NCI-H774 (cell line): ENCODE data around the gene TCTA.

ENCODE experiments used
- DNase-seq: peaks from one replicate; lab custom pipeline; 2025; lab: John Stamatoyannopoulos, UW

TCTA gene

GRCh38 chr3:49410846-49411534 lies 1.2 kb upstream of the TCTA start:
- DNase-seq = no peak

- DNase-seq = no peak
Observed at GRCh38 chr3:49411535-49411967, 672 bp upstream of the TCTA start.

DNA sequence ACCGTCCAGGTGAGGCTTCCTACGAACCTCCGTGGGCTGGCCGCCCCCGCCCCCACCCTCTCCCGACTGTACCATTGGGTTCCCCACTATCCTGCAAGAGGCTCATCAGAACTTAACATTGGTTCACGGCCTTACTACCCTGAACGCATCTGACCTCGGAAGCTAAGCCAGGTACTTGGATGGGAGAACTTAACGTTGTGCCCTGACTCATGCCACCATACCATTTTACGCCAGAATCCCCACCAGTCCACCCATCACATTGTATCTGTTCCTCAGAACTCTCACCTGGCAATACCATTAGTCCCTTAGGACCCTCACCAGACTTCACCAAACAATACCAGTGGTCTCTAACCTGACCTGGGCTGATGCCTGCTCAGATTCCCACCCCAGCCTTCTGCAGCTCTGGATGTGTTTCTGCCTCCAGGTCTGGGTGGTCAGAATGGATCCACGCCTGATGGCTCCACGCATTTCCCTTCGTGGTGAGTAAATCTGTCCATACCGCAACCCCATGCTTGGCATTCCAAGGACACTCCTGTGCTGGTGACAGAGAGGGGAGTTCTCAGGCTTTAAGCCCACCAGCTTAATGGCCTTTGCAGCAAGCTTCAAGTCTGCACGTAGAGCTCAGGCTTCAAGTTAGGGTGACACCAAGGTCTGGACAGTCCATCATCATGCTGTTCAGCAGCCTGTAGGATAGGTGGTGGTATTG lies 562 bp downstream of the TCTA start:
- DNase-seq = no peak

GRCh38 chr3:49413338-49413734 lies 1.1 kb downstream of the TCTA start:
- DNase-seq = no peak

DNA sequence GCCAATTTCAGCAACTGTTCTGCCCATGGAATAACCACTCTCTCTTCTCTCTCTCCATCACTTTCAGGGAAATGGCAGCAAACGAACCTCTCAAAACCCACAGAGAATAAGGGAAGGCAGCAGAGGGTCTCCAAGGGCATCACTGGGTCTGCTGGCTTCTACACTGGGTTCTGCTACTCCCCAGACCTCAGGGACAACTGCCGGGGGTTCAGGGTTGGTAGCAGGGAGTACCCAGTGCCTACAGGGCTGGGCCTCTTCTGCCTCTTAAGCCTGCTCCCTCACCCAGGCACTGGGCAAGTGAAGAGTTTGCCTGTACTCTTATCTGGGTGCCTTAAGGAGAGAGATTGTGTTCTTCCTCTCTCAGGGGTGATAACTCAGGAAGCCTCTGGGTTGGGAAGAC lies 2.5 kb downstream of the TCTA start:
- DNase-seq = no peak

GRCh38 chr3:49415931-49416601 lies 3.8 kb downstream of the TCTA start:
- no peak for DNase-seq

- no peak for DNase-seq
Observed at GRCh38 chr3:49416867-49417266, 4.6 kb downstream of the TCTA start.

GRCh38 chr3:49417516-49418120 lies 5.4 kb downstream of the TCTA start:
- no peak for DNase-seq

- DNase-seq = no peak
Observed at GRCh38 chr3:49421890-49422378, 9.7 kb downstream of the TCTA start.

DNA sequence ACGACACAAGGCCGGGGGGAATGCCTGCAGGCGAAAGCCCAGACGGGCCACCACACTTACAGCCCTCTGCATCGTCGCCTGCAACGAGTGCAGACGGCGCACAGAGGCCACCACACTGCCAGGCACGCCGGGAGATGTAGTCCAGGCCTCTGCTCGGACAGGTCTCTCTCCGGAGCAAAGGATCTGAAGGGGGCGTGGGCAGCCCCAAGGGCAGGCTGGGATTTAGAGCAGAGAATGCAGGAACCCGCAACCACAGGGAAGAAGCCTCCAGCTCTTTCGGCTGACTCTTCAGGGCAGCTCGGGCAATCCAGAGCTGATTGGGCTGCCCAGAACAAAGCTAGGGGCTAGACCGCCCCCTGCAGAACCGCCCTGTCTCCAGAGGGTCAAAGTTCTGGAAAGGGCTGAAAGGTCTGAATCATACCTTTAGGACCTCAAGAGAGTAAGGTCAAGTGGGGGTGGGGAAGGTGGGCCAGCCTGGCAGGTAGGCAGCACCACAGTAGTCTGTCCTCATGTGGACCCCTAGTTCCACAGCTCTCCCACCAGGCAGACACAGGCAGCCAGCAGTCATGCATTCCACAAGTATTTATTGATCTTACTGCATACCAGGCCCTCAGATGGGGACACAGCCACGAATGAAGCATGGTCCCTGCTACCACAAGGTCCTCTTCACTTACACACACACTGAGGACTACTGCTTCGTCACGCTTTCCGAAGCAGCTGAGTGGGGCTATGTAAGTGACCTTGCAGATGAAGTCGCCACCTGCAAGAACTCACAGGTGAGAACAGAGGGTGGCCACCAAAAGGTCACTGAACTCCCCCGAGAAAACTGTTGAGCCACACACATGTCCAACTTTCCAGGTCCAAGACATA lies 10.4 kb downstream of the TCTA start, which contains the start of gene AMT:
TSS of gene AMT (minus strand) at position 95 of the 870 bp plus-strand sequence. CDS start at position 72, 23 bp downstream.
- DNase-seq = no peak

GRCh38 chr3:49424816-49425215 lies 12.6 kb downstream of the TCTA start:
- no peak for DNase-seq

DNA sequence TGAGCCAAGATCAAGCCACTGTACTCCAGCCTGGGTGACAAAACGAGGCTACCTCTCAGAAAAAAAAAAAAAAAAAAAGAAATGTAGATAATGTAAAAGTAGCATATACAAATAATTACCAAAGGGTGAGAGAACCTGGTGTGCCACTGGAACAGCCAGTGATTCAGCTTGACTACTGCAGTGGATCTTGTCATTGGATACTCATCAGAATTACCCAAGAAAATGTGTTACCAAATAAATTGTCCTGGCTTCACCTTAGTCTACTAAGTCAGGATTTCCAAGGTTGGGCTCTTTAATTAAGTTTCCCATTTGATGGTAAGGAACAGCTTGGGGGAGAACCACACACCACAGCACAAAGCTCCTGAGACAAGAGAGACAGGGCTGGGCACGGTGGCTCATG lies 15.4 kb downstream of the TCTA start:
- no peak for DNase-seq

DNA sequence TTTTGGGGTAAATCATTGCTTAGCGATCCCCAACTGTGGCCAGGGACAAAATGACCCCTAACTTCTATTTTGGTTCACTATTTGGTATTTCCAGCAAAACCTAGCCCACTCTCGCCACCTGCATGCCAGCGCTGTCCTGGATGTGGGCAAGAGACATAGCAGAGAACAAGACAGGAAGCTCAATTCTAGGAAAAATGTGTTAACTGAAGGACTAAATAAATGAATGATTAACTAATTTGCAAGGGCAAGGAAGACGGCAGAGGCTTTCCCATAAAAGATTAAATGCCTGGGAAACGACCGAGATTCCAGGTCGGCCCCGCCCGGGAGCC lies 16.5 kb downstream of the TCTA start:
- DNase-seq = no peak

- DNase-seq = no peak
Observed at GRCh38 chr3:49434731-49435130, 22.5 kb downstream of the TCTA start.

DNA sequence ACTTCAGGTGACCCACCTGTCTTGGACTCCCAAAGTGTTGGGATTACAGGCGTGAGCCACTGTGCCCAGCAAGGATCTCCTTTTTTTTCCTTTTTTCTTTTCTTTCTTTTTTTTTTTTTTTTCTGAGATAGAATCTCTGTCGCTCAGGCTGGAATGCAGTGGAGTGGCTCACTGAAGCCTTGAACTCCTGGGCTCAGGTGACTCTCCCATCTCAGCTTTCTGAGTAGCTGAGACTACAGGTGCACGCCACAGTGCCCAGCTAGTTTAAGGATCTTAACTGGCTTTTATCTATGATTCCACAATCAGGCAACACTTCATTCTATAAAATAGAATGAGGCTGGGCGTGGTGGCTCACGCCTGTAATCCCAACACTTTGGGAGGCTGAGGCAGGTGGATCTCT lies 33.2 kb downstream of the TCTA start:
- DNase-seq = no peak

- DNase-seq = no peak
Observed at GRCh38 chr3:49453621-49454020, 41.4 kb downstream of the TCTA start.

DNA sequence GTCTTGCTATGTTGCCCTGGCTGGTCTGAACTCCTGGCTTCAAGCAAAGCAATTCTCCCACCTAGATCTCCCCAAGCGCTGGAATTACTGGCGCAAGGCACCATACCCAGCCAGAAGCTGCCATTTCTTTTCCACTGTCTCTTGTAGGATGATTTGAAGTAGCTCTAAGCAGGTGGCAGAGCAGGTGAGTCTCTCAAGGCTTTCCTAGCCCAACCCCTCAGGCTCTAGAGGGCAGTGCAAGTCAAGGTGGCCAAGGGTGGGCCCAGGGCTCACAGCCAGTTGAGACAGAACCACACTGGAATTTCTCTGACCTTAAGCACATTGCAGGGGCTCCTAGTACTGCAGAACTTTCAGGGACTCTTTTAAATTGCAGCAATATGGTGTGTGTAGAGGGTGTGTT lies 42.2 kb downstream of the TCTA start:
- no peak for DNase-seq

DNA sequence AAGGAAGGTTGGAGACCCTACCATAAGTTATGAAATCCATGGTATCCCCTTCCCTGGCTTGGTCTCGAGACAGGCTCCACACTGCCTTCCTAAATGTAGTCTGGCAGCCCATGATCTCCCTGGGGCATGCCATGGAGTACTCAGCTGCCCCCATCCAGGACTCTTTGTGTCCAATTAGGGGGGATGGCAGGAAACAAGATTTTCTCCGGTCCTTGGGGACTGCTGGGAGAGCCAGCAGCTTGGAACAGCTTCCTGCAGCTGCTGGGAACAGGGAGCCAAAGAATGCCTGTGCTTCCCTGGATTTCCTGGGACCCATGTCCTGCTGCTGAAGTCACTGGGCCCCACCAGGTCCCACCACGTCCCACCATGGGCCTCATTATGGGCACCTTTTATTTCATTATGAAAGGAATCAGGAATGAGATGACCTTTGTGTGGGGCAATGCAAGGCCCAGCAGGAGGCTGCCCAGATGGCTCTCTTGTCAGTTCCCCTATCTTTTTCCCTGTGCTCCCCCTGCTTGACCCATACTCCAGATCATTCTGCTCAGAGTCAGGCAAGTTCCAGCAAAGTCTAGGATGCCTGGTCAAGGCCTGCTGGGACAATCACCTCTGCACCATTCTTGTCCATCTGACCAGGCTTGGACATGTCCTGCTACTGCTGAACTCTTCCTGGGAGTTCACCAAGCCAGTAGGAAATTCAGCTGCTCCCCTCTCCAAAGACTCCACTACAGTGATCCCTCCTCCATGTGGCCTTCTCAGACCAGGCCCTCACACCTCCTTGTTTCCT lies 42.9 kb downstream of the TCTA start:
- no peak for DNase-seq

- DNase-seq = no peak
Observed at GRCh38 chr3:49456466-49456865, 44.2 kb downstream of the TCTA start.

DNA sequence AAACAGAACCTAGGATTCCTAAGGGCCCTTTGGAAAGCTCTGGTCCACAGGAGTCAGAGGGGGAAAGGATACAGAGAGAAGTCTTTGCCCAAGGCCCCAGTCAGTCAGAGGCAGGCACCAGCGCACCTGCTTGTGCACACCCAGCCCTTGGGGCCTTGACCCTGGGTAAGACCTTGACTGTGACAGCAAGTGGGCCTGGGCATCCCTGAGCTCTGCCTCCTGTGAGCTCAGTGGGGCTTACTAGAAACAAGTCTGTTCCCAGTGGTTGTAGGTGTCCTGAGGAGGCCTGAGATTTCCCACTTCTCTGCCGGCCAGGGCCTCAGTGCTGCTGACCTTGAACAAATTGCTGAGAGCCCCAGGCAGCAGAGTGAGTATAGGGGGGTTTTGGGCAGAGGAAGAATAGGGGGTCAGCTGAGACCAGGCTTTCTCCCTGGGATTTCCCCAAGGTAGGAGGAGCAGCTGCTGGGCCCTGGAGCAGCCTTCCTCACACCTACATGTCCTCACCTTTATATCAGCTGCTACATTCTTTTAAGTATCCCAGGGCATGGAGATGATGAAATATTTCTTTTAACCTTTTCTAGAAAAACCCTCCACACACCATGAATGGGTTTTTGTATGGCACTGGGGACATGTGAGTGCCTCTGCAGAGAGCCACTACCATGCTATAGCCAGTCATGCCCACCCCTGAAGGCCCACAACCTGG lies 48.1 kb downstream of the TCTA start:
- DNase-seq = no peak
